Activated naive CD4-positive, alpha-beta T cell treated with Interleukin-2 at 50 U/mL for 16 hours (primary cell): Measurements from ENCODE around the gene KDM5B.
"Not testable (repeated sequence)": the region's sequence is repeated elsewhere in the genome, so short reads cannot be mapped to it uniquely, and the experiment has no call there.

Experiments
- DNase-seq: peaks from one replicate; pipeline ENCODE4 v3.0.0-alpha.2; 2020

KDM5B gene

DNA sequence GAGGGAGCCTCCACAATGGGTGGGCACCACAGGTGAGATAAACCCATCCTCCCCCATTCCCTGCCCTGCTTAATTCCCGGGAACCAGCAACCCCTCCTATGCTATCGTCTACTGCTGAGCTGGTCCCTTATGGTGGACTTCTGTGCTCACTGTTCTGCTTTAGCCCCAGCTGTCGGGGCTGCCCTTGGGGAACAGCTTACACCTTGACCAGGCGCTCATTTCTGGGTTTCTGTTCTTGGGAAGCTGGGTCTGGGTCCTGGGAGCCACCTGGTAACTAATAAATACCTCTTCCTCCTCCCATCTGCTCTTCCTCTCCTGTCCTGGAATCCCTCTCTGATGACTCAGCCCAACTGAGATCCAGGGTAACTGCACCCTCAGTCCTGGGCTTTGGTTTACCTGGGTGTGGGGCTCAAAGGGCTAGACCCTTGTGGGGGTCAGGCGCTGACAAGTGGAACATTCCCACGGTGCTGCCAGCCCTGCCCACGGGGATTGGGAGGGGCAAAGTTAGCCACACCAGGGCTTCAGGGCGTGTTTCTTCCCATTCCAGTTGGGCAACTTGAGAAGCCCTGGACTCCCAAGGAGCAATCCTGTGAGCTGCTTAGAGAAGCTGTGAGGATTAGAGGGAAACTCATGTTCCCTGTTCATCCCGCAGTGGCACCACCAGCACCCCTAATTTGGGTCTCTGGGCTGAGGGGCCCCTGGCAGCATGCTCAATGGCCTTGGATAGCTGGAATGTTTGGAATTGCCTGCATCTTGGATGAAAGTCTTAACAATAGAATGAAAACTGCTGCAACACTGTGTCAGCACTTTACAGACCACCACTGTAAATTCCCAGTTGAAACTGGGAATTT, 4.2 kb upstream of the KDM5B start:
- no peak for DNase-seq

DNA sequence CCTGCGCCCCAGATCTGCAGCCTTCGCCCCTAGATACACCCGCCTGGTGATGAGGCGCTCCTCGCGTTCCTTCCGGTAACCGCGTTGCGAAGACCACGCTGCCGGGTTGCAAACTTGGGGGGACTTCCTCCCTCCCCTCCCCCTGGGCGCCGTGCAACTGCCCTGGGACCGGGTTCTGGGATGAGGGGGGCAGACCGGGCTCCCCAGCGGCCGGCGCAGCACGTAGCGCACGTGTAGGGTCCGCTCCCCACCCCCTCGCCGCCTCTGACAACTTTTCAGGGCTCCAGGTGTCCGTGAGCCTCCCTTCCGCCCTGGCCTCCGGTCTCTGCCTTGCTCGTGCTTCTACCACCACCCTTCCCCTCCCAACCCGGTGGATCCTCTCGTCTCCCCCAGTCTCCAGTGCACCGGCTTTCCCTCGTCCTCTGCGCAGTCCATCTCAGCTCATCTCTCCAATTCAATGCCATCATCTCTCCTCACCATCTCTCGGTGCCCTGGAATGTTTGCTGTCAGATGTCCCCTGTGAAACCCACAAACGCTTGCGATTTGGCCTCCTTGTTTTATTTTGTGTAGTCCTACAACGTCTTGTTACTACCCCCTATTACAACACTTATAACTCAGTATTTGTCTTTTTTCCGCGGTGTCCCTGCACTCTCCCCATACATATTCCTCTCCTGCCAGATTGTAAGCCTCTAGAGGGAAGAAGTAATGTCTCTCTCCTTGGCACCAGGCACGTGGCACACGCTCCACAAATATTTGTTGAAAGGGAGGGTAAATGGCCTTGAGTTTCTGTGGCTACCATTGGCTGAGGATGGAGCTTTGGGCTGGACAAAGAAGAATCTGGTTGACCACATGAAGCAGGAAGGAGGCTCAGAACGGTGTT, 3.3 kb upstream of the KDM5B start:
- DNase-seq = peak; percentile 25

DNA sequence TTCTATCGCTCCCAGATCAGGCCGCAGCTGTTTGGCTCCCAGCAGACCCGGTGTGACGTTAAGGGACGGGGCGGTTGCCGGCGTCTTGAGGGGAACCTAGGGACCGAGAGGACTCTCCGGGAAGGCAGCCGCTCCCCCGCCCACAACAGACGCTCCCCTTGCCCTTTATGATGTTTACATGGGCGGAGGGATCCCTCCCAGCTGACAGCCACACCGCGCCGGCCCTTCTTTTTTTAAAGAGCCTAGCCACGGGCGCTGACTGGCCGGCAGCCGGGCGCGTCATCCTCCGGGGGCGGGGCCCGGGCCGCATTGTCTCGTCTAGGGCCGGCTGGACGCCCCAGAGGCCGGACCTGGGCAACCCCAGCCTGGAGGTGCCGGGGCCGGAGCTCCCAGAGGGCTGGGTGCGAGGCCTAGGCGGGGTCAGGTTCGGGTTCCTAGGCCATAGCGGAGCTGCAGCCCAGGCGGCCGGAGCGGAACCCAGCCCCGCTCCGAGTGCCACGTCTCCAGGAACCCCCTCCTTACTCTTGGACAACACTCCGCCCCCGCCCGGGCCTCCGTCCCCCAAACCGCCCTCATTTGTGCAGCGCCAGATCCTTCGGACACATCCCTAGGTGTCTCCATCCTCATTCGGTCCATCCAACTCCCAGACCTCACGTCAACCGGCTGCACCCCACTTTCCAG, 2.5 kb upstream of the KDM5B start, which contains the start of gene PCAT6:
Gene PCAT6 (plus strand): TSS at position 340 of the 681 bp plus-strand sequence.
- peak; percentile 87 for DNase-seq

DNA sequence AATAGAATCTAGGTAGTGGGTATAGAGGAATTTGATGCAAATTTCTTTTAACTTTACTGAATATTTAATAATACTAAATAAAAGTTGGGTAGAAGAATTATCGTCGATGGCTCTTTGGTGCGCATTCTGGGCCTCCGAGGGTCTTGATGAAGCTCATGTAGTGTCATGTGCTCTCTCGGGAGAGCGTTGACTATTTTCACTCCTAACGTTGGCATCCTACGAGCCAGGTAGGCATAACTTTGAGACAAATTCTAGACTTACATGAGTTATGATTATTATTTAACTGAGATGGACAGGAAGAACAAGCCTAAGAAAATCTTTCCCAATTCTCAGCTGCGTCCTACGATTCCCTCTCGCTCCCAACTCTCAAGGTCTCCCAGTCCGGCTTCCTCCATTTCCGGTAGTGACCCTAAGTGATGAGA, 2.0 kb upstream of the KDM5B start:
- DNase-seq = no peak

DNA sequence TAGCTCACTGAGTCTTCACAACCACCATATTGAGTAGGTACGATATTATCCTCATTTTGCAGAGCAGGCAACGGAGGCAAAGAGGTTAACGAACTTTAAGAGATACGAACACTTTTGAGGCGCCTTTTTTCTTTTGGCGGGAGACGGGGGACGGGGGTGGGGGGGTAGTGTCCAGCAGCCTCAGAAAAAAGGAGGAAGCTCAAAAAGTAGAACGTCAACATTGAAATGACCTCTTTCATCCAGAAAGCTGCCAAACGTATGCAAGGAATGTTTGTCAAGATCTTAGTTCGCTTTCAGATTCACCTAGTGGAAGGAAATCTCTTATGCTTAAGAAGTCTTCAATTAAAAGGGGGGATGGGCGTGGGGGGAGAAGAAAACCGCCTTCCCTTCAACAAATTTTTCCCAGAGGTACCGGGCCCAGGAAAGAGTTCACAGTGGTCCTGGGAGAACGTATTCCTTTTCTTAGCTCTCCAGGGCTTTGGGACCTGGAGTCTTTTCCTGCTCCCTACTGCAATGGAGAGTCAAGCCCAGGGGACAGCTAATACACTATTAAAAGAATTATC, 1.5 kb upstream of the KDM5B start:
- no peak for DNase-seq

DNA sequence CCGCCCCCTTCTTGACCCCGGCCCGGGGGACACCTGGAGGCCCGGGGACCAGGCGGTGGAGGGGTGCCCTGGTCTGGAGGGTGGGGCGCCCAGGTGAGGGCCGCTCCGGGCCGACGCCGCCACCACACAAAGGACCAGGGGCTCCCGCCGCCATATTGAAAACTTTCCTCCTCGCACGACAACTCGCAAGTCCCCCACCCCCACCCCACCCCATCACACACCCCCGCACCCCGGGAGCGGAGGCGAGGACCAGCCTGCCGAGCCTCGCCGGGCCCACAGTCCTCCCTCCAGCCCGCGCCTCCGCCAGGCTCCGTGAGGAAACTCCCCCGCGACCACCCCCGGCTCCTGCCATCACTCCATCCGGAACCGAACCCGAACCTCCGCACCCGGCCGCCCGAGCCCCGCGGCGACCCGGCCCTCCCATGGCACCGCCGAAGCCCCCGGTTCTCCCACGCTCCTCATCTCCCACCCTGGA, 733 bp downstream of the KDM5B start:
- peak; percentile 55 for DNase-seq

DNA sequence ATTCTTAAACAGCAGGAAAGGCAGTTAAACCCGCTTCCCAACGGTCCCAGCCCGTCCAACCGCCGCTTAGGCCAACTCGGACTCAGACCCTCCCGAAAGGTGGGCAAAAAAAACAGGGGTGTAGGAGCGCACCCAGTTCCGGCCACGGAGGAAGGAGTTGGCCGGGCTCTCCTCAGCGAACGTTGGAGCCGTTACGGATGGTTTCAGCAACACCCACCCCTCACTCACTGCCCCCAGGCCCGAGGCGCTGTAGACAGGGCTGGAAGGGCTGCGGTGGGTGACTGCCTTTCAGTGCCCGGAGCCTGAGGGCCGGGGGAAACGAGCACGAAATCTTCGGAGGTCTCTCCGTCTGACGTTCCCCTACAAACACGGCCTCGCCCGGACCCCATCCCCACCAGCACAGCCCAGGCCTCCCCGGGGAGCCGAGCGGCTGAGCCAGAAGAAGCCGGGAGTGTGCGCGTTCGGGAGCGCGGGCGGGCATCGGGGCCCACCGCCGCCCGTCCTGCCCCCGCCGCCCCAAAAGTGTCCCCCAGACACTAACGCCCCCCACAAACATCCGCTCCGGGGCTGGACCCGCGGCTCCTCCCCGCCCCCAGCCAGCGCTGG, 1.3 kb downstream of the KDM5B start:
- DNase-seq = peak; percentile 33

DNA sequence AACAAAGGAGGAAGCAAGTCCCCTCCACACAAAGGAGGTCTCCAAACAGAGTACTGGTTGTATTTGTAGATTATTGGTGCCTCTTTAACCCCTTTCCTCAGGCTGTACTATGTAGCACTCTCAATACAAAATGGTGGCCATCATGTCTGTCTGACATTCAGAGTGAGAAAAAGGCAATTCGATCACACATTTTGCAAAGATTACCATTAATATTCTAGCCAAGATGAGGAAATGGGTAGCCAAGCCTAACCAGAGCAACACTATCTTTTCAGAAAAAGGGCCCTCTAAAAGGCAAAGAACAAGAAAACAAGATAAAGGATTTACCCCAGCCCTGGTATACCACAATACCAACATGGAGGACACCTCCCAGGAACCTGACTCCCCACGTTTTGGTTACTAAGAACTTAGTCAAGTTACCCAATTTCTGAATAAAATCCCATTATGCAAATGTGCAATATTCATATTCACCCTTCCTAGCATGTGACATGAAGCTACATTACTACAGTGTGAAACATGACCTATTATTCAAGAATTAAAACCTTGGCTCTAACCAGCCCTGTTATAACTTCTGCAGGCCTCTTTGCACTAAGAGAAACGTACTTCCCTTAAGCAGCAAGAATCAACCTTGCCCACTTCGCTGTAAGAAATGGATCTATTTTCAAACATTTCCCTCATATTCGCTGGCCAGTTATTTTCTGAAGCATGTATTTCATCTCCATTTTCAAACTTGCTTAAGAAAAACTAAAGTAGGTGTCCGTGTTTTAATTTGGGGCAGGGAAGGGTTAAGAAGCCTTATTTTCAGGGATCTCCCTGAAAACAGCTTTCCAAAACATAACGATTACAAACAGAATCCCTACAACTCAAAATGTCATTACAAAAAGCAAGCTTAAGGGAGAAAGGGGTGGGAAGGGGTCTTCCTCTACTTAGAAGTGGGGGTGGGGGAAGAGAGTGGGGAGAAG, 2.1 kb downstream of the KDM5B start:
- DNase-seq = peak; percentile 18

DNA sequence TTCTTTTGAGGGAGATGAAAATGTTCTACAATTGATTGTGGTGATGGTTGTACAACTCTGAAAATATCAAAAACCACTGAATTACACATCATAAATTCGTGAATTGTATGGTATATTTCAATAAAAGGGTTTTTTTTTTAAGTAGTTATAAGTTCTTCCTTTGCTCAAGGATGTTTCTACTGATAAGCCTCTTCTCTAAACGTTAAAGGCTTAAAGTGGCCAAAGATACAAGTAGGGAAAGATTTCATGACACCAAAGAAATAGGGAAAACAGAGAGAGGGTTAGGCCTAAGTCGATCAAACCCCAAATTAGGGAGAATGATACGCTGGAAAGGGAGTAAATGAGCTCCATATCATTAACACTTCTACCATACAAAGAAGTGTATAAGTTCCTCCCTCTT, 4.1 kb downstream of the KDM5B start:
- no peak for DNase-seq

DNA sequence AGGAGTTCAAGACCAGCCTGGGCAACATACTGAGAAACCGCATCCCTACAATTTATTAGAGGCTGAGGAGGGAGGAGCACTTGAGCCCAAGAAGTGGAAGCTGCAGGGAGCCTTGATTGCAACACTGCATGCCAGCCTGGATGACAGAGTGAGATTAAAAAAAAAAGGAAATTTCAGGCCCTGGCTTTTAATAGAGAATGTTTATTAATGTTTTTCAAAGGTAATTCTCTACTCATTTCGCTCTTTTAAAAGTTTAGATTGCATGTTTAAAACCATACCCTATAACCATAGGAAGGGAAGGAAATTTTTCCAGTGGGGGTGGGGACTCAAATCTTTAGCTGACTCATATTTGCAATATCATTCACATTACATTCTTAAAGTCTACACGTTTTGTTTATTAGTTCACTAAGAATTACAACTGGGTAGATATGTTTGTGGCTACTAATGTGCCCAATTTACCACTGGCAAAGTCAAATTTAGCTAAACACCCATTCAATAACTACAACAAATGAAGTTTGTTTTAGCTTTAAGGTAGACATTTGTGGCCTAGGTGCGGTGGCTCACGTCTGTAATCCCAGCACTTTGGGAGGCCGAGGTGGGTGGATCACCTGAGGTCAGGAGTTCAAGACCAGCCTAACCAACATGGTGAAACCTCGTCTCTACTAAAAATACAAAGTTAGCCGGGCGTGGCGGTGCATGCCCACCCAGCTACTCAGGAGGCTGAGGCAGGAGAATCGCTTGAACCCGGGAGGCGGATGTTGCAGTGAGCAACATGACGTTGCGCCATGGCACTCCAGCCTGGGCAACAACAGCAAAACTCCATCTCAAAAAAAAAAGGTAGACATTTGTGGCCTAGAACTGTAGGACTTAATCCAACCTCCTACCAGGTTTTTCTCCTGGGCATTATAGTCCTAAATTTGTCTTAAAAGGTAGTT, 5.0 kb downstream of the KDM5B start:
- no peak for DNase-seq

DNA sequence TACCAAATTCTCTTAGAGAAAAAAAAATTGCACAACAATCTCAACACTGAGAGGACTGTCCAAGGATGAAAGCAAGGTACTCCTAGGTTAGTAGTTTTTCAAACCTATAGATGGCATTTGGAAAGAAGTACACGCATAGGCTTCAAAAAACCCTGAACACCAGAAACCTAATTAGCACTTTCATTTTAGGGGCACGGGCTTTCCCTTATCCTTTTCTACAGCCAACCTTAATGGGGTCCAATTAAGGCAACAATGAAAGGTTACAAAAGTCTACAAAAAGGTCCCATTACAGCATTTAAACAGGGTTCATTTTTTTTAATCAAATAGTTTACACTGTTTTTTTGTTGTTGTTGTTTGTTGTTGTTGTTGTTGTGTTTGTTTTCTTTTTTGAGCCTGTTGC, 6.2 kb downstream of the KDM5B start:
- DNase-seq = no peak

DNA sequence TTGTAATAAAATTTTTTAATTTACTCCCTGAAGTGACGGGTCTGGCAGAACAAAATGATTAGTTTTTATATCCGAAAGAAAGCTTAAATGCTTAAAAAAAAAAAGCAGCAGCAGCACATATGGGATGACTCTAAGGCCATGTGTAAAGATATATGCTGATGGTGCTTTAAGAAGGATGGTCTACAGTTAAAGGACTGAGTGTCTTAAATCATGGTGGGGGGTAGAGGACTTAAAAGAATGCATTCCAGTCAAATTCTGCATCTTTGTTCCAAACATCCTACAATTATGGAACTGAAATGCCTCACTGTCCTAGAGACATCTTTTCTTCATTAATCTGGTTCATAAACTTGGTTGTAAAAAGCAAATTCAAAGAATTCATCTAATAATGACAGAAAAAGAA, 7.0 kb downstream of the KDM5B start:
- DNase-seq = no peak

DNA sequence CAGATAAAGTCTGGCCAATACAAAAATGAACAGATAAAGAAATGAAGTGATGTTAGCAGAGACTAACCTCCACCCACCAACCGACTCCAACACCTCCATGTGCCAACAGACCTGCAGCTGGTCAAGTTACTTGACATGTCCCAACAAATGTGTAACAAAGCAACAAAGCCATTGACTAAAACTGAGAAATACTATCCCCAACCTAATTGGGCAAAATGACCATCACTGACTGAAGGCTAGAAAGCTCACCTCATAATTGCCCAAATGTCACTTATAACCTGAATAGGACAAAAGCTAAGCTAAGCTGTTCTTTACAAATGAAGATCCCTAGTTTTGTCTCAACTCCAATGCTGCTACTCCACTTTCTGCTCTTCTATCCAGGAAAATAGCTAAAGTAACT, 7.5 kb downstream of the KDM5B start:
- no peak for DNase-seq

DNA sequence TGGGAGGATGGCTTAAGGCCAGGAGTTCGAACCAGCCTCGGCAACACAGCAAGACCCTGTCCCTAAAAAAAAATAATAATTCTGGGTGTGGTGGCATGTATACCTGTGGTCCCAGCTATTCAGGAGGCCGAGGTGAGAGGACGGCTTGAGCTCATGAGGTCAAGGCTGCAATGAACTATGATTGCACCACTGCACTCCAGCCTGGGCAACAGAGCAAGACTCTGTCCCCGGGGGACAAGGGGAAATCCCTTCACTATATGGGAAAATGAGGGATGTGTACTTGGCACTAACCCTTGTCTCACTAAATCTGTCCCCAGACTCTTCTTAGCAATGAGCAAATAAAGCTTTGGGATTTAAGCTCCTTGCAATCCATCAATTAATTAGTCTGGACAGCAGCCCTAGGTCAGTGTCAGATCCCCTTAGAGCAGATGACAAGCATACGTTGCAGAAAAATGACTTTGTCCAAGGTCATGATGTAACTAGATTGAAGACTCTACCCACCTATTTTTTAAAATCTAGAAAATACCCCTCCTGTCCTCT, 9.4 kb downstream of the KDM5B start:
- no peak for DNase-seq

DNA sequence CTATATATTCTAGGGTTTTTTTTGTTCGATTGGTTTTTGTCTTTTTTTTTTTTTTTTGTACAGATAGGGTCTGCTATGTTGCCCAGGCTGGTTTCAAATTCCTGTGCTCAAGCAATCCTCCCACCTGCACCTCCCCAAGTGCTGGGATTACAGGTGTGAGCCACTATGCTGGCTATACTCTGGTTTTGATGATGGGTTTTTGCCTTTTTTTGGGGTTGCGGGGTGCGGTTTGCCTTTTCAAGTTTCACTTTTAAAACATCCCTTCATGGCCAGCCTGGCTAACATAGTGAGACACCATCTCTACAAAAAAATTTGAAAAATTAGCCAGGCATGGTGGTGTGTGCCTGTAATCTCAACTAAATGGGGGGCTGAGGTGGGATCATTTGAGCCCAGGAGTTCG, 10.0 kb downstream of the KDM5B start:
- DNase-seq = no peak

DNA sequence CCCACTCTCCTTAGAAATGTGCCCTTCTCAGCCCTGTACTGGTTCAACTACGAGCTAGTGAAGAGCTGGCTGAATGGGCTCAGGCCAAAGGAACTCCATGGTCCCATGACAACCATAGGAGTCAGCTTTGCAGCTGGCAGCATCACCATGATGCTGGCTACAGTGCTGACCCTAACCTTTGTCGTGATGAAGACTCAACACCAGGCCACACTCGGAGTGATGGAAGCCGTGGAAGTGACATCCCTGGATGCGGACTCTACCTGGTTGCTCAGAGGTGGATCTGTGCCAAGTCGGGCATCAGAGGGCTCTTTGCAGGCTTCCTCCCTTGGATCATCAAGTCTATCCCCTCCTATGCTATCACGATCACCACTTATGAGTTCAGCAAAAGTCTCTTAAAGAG, 11.6 kb downstream of the KDM5B start:
- DNase-seq = no peak

DNA sequence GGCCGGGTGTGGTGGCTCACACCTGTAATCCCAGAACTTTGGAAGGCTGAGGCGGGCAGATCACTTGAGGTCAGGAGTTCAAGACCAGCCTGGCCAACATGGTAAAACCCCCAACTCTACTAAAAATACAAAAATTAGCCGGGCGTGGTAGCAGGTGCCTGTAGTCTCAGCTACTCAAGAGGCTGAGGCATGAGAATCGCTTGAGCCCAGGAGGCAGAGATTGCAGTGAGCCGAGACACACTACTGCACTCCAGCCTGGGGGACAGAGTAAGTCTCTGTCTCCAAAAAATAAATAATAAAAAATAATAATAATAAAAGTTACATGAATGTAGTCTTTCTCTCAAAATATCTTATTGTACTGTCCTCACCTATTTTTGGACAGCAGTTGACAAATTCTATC, 13.3 kb downstream of the KDM5B start:
- not testable (repeated sequence) for DNase-seq

DNA sequence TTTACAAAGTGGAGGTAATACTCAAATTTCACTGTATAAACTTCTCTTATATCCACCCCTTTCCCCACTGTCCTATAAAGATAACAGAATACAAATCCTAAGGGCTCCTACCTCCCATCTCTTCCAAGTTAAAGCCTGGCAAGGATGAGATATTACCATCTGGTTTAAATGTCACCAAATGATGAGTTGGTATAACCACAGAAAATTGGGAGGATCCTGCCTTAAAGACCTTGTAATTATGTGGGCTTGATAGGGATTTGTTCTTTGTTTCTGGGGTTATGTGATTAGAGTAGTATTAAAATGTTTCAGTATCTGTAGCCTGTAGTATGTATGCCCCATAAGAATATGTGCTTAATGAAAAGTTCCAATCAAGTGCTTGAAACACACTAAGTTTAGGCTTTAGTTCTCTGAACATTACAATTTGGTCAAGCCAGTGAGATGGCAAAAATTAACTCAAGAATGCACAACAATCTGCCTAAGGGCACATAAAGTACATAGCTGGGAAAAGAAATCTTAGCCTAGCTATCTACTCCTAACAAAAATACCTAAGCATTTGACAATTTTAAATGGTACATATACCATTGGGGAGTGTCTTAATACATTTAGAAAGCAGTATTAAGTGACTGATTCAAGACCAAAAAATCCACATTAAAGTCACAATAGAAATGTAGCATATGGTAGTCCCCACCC, 14.0 kb downstream of the KDM5B start:
- no peak for DNase-seq
